BE2C (cell line): ENCODE results near the gene ANKRD16. TPM values are rescaled to one million over a fixed set of nuclear protein-coding genes. Genes with fewer than 3 reads are reported as not detected.

Source experiments
- DNase-seq: peaks from one replicate; pipeline ENCODE4 v3.0.0-alpha.2; 2020
- H3K27me3 ChIP-seq: fragments of 250-450 bp; sonication (Bioruptor Pico); 2 replicates; pipeline ENCODE4 v1.5.1; 2020; ENCODE audit warnings: mild to moderate bottlenecking
- H3K36me3 ChIP-seq: fragments of 250-450 bp; sonication (Bioruptor Pico); 2 replicates; pipeline ENCODE4 v1.5.1; 2020; ENCODE audit warnings: mild to moderate bottlenecking
- H3K4me1 ChIP-seq: fragments of 250-450 bp; sonication (Bioruptor Pico); 2 replicates; pipeline ENCODE4 v1.5.1; 2020
- H3K4me3 ChIP-seq: 2 replicates; pipeline ENCODE4 v1.5.1; 2011; ENCODE audit warnings: low read depth, low read length
- H3K9me3 ChIP-seq: fragments of 250-450 bp; sonication (Bioruptor Pico); 2 replicates; pipeline ENCODE4 v1.5.1; 2020
- CTCF ChIP-seq: IDR thresholded peaks from 2 replicates; pipeline ENCODE4 v1.5.1; 2012; ENCODE audit warnings: mild to moderate bottlenecking, low read depth, low read length
- polyA plus RNA-seq: library from polyadenylated mRNA; unstranded; fragments of >200 nt; gene quantifications from one replicate; pipeline ENCODE4 v1.2.1, GENCODE V29; 2012; ENCODE audit warnings: low read depth, missing spikeins; ENCODE audit not compliant: insufficient read length, insufficient read depth

ANKRD16 gene
- polyA plus RNA-seq, result 10.9 TPM

- no peak for TF ChIP-seq CTCF
- Histone ChIP-seq H3K36me3 (peaks cover 11% of the 10 kb centered on the region), H3K9me3 (no peaks in the 10 kb centered on the region), H3K4me1 (no peaks in the 10 kb centered on the region; the same call in 1 of the 2 replicates), H3K4me3 (peak within 1 kb of the TSS; percentile 82), H3K27me3 (no peaks in the 10 kb centered on the region)
- peak; percentile 96 for DNase-seq
These were observed at the start of gene ANKRD16, which contains the start of gene FBH1 for GRCh38 chr10:5889624-5890451. ANKRD16 (minus strand) TSS chr10:5889893; CDS start chr10:5889354, 539 bp downstream. FBH1 (plus strand) TSS chr10:5890243; CDS start chr10:5890346, 103 bp downstream.

- H3K27me3 ChIP-seq, result no peaks in the 10 kb centered on the region
- no peak for TF ChIP-seq CTCF
- peaks cover 13% of the 10 kb centered on the region for H3K36me3 ChIP-seq
- no peaks in the 10 kb centered on the region for H3K4me1 ChIP-seq
- no peaks in the 10 kb centered on the region for H3K9me3 ChIP-seq
- DNase-seq, result no peak
- no peak overlapping the region for H3K4me3 ChIP-seq
These were observed 48.6 kb upstream of the ANKRD16 start for GRCh38 chr10:5938291-5938690.

DNA sequence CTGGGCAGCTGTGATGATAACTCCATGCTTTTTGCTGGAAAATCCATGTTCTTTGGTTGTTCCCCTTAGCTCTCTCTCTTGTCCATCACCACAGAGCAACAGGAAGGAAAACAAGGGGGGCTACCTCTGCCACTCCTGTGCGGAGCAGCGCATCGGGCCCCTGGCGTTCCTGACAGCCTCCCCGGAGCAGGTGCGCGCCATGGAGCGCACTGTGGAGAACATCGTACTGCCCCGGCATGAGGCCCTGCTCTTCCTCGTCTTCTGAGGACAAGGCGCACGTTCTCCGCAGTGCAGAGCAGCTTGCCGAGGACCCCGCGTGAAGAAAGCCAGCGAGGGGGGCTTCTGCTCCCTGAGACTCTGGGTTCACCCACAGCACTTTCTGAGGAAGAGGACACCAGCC lies 47.3 kb upstream of the ANKRD16 start:
- Histone ChIP-seq H3K4me1 (no peaks in the 10 kb centered on the region), H3K36me3 (peaks cover 13% of the 10 kb centered on the region), H3K9me3 (no peaks in the 10 kb centered on the region), H3K4me3 (no peak overlapping the region), H3K27me3 (no peaks in the 10 kb centered on the region)
- TF ChIP-seq CTCF, result no peak
- no peak for DNase-seq

GRCh38 chr10:5935628-5936027 lies 45.9 kb upstream of the ANKRD16 start:
- Histone ChIP-seq H3K4me1 (no peaks in the 10 kb centered on the region), H3K4me3 (no peak overlapping the region), H3K36me3 (peaks cover 13% of the 10 kb centered on the region), H3K27me3 (no peaks in the 10 kb centered on the region), H3K9me3 (no peaks in the 10 kb centered on the region)
- no peak for TF ChIP-seq CTCF
- DNase-seq, result no peak

- no peak for DNase-seq
- no peak for TF ChIP-seq CTCF
- Histone ChIP-seq H3K27me3 (no peaks in the 10 kb centered on the region), H3K9me3 (no peaks in the 10 kb centered on the region), H3K4me3 (no peak overlapping the region), H3K36me3 (peaks cover 20% of the 10 kb centered on the region), H3K4me1 (no peaks in the 10 kb centered on the region)
These were observed 44.3 kb upstream of the ANKRD16 start for GRCh38 chr10:5933909-5934546.

GRCh38 chr10:5932345-5932744 lies 42.7 kb upstream of the ANKRD16 start:
- H3K36me3 ChIP-seq, result peaks cover 25% of the 10 kb centered on the region
- TF ChIP-seq CTCF, result no peak
- H3K4me1 ChIP-seq, result no peaks in the 10 kb centered on the region
- no peak overlapping the region for H3K4me3 ChIP-seq
- H3K9me3 ChIP-seq, result no peaks in the 10 kb centered on the region
- no peaks in the 10 kb centered on the region for H3K27me3 ChIP-seq
- DNase-seq, result no peak
